GM18873 (cell line): Measurements from ENCODE around the gene KANTR.
"Not testable (repeated sequence)": the region's sequence is repeated elsewhere in the genome, so short reads cannot be mapped to it uniquely, and the experiment has no call there.

Experiments used
- ATAC-seq: cut with Tn5 transposase; IDR thresholded peaks from one replicate; pipeline ENCODE4 v1.9.1; 2021; ENCODE audit warnings: mild to moderate bottlenecking, moderate library complexity, moderate number of reproducible peaks; ENCODE audit not compliant: unreplicated experiment, low FRiP score

KANTR gene

GRCh38 chrX:53122013-53122412 is 28.1 kb downstream of the KANTR start:
- ATAC-seq, result no peak

GRCh38 chrX:53125506-53125905 is 31.6 kb downstream of the KANTR start:
- ATAC-seq, result no peak

DNA sequence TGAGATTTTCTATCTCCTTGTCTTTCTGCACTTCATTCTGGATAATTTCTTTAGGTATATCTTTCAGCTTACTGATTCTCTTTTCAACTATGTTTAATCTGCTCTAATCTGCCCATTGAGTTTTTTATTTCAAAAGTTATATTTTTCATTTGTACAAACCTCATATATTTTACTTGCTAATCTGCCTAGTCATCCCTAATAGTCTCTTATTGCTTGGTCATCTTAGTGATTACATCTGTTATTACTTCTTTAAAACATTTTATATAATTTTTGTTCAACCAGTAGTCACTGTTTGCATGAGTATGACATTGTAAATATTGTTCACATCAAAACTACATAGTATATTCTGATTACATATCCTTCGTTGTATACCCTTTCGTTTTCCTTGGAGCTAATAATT is 32.4 kb downstream of the KANTR start:
- ATAC-seq, result no peak

DNA sequence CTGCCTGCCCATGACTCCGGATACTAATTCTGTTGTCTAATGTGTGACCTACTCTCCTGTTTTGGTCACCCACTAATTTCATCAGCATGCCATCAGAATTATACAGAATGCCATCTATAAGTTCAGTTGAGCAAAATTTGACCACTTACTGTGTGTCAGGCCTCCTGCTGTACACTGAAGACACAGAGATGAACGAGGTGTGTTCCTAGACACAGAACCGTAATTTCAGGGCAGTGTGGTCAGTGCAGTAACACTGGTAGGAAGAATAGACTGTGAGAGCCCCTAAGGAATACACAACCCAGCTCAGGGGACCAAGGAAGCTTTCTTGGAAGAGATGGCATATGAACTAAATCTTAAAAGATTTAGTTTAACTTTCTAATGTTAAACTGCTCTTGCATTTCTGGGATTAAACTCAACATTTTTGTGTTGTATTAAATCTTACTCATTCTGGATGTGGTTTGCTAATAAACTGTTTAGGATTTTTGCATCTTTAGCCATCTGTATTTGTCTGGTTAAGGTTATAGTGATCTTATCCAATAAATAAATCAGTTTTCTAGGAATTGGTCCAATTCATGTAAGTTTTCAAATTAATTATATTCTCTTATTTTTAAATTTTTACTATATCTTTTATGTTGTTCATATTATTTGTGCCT is 34.3 kb downstream of the KANTR start:
- ATAC-seq, result no peak

- no peak for ATAC-seq
Observed at GRCh38 chrX:53133400-53133799, 39.5 kb downstream of the KANTR start.

- no peak for ATAC-seq
Observed at GRCh38 chrX:53135581-53135980, 41.6 kb downstream of the KANTR start.

DNA sequence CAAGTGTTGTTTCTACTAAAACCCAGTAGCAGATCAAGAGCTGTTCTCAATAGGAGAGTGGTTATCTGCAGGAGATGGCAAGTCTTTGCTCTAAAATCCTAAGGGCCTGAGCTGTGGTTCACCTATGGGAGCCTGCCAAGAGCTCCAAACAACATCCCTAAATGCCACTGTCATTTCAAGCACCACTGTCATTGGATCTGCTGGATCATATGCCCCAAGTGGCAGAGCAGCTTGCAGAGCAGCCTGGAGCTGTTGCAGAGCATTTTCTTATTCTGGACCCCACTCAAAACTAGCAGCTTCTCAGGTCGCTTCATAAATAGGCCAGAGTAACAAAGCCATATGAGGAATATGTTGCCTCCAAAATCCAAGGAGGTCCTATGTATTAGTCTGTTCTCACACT is 59.6 kb downstream of the KANTR start:
- ATAC-seq, result no peak

DNA sequence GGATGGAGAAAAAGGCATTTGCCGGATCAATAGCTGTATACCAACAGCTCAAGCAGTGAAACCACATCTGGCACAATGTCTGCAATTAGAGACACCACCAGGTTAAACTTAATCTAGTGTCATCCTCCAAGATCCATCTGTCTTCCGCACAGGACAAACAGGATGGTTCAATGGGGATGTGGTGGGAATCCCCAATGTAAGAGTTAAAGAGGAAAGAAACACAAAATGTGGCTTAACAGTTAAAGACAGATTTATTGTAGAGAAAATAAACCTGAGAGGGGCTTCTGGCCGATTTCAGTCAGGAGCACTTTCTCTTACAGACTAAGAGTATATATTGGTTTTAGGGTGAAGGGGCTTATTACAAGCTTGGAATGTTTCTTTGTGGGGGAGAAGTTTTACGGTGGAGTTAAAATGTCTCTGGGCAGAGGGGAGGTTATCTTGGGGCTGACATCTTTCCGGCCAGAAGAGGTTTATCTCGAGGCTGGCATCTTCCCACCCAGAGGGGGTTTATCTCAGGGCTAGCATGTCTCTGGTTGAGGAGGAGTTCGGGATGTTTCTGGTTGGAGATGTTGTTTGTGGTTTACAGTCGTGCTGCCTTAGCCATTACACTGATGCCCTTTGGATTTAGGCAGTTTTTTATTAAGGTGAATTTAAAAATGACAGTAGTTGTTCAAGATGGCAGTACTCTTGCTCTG is 61.7 kb downstream of the KANTR start:
- ATAC-seq, result no peak

GRCh38 chrX:53156207-53156596 is 62.3 kb downstream of the KANTR start:
- no peak for ATAC-seq

DNA sequence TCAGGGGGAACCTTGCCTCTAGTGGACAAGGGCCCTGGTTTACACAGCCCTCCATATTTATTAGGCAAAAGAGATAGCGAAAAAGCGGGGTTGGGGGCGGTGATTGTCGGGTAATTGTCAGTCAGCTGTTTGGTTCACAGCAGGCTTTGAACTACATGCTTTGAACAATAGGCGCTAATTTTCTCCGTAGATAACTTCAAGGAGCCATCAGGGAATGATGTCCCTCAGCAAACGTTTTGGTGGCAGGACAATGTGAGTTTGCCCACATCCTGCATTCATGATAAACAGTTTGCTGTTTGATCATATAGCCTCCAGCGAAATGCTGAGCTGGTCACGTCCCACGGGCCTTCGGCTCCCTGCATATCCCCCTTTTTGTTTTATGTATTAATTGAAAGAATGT is 65.2 kb downstream of the KANTR start:
- ATAC-seq, result no peak

GRCh38 chrX:53160297-53160983 is 66.5 kb downstream of the KANTR start:
- no peak for ATAC-seq

DNA sequence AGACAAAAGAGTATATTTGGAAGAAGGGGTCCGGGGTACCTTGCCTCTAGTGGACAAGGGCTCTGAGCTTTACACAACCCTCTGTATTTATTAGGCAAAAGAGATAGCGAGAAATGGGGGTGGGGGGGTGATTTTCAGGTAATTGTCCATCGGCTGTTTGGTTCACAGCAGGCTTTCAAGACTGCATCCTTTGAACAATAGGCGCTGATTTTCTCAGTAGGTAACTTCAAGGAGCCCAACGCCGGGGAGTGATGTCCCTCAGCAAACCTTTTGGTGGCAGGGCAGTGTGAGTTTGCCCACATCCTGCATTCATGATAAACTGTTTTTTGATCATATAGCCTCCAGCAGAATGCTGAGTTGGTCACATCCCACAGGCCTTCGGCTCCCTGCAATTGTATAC is 69.5 kb downstream of the KANTR start:
- no peak for ATAC-seq

GRCh38 chrX:53164566-53164965 is 70.6 kb downstream of the KANTR start:
- ATAC-seq, result not testable (repeated sequence)

DNA sequence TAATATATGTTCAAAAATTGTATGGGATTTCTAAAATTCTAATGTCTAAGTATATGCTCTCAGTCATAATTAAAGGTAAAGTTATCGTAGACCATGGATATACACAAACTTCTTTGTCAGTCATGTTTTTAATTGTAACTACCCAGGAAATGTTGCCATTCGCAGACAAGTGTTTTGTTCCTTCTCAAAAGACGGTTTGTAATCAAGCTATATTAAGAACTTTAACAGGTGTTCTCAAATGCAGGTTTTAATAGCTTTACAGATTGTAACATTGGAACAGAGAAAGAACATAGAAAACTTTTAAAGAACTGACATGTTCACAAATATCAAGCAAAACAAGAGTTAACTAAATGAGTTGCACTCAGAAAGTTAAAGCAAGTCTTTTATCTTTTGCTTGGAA is 72.2 kb downstream of the KANTR start:
- ATAC-seq, result no peak

DNA sequence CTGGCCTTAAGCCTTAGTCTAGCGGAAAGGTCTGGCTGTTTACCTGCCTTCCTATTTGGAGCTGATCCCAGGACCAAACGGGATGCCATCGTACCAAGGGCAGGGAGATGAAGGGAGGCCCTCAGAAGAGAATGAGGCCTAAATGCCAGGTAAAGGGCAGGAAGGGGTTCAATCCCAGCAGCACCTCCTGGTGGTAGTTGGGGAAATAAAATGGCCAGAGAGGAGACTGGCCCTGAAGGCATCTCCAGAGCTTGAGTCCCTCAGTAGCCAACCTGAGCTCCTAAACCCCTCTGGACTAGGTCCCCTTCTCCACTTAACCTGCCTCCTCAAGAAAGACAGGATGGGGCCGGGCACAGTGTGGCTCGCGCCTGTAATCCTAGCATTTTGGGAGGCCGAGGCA is 77.4 kb downstream of the KANTR start:
- no peak for ATAC-seq
